ENCODE data around the gene RNF44.

The RNF44 gene

GRCh38 chr5:176486189-176486757, 50.9 kb downstream of the RNF44 start:
- no peak for DNase-seq (ENCODE audit: low read depth)
- TF ChIP-seq CTCF (IDR thresholded peaks at IDR 0.05; ENCODE audit: low read length, missing control alignments): no peak
- H3K4me3 ChIP-seq (replicated peaks; ENCODE audit: low read depth, low read length): no peak overlapping the region

GRCh38 chr5:176485176-176485575, 52.0 kb downstream of the RNF44 start:
- DNase-seq (ENCODE audit: low read depth): no peak
- H3K4me3 ChIP-seq (replicated peaks; ENCODE audit: low read depth, low read length): no peak overlapping the region
- TF ChIP-seq CTCF (IDR thresholded peaks at IDR 0.05; ENCODE audit: low read length, missing control alignments): no peak

- no peak for DNase-seq (ENCODE audit: low read depth)
- no peak for TF ChIP-seq CTCF (IDR thresholded peaks at IDR 0.05; ENCODE audit: low read length, missing control alignments)
- no peak overlapping the region for H3K4me3 ChIP-seq (replicated peaks; ENCODE audit: low read depth, low read length)
These were observed 55.5 kb downstream of the RNF44 start for GRCh38 chr5:176481711-176482110.

Data from fibroblast of pulmonary artery (primary cell).